C1 segment of cervical spinal cord (tissue), 14 donors: ENCODE data around the gene ZNF469.

Source experiments
- DNase-seq, 14 donors: peaks; one replicate each; lab custom pipeline; 2025; lab: John Stamatoyannopoulos, UW

The ZNF469 gene

DNA sequence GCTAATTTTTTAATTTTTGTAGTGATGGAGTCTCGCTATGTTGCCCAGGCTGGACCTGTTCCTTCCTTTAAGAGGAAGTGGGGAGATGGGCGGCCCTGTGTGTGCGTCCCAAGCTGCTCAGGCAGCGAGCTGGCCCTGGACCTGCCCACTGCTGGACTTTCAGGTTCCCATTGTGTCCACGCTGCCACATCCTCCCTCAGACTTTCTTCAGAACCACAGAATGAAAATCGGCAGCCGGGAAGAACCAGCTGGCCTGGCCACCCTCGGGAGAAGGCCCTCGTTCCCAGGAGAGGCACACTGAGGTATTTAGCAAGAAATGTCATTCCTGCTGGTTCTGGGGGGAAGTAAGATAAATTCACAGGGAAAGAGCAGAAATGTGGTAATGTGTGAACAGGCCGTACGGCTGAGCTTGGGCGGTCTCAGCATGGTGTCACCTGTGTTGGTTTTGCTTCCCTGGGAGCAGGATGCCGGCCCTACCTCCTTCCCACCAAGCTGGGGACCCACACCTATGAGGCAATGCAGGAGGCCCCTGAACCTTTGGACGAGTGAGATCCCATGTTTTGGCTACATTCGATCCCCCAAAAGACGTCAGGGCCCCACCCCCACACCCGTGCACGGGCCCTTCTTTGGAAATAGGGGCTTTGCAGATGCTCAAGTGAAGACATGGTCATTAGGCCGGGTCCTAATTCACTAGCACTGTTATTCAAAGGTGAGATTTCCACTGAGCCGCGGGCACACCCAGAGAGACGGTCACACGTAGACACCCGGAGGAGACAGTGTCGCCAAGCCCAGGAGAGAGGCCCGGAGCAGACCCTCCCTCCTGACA lies 35.9 kb upstream of the ZNF469 start:
- DNase-seq, result no peak

DNA sequence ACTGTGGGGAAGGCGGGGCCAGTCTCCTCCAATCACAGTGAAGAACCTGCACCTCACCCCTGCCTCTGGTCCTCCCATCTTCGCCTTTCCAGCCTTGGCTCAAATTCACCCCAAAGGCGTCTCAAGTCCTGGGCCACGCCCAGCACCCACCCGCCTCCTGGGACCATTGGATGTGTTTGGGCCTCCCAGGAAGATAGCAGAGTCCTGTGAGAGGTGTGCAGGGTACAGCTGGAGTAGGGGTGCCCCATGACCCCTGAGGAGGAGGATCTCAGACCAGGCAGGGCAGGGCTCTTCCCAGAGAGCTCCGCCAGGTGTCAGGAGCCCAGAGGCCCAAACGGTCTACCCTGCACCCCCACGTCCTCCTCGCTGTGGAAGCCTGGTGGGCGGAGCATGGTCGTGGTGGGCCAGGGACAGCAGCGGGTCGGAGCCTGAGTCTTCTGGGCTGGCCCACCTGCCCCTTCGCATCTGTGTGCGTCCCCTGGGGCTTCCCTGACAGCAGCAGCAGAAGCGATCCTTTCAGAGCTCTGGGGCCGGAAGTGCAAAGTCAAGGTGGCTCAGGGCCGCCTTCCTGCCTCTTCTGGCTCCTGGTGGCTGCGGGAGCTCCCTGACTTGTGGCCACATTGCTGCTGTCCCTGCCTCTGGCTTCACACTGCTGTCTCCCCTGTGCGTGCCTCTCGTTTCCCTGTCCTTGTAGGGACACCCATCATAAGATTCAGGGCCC lies 34.9 kb upstream of the ZNF469 start:
- DNase-seq, result no peak

GRCh38 chr16:88348377-88349152 lies 34.2 kb upstream of the ZNF469 start:
- DNase-seq, result no peak

DNA sequence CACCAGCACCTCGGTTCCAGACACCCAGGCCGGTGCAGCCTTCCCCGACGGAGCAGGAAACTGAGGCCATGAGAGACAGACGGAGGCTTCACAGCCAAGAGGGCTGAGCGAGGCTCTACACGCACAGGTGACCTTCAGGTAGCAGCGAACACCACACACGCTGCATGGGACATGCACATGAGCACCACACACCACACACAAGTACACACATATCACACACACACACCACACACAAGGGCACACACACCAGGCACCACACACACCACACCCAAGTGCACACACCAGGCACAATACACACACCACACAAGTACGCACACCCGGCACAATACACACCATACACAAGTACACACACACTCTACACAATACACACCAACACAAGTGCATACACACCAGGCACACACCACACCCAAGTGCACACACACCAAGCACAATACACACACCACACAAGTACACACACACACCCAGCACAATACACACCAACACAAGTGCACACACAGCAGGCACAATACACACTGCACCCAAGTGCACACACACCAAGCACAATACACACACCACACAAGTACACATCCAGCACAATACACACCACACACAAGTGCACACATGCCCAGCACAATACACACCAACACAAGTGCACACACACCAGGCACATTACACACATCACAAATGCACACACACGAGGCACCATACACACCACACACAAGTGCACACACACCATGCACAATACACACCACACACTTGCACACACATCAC lies 33.4 kb upstream of the ZNF469 start:
- no peak for DNase-seq

DNA sequence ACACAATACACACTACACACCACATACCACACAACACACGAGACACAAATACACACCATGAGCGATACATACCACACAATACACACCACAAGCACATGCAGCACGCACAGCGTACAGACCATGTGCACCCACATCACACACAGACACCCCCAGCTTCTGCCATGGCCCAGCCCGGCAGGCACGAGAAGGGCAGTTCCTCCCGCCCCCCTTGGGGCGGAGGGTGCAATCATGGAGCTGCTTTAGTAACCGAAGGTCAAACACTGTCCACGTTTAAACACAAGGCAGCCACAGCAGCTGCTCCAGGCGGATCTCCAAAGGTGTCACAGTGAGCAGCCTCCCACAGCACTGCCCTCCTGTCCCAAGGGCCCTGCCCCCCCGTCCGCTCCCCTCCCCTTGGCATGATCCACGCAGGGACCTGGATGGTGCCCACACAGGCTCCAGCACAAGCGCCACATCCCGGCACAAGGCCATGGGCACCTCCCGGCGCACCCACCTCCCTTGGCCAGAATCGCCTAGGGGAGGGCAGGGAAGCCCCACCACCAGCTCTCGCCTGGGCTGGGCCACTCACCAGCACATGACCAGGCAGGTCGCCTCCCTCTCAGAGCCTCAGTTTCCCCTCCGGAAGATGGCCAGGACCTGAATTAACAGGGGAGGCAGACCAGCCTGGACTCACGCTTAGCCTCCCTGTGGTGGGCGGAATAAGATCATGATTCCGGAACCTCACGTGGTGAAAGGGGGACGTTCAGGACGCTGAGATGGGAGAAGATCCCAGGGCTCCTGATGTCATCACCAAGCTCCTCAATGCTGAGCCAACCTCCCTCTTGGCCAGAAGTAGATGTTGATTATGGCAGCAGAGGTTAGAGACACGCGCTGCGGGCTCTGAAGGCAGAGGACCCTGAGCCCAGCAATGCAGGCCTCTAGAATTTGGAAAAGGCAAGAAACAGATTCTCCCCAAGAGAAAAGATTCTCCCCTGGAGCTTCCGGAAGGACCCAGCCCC lies 32.6 kb upstream of the ZNF469 start:
- DNase-seq, result no peak

DNA sequence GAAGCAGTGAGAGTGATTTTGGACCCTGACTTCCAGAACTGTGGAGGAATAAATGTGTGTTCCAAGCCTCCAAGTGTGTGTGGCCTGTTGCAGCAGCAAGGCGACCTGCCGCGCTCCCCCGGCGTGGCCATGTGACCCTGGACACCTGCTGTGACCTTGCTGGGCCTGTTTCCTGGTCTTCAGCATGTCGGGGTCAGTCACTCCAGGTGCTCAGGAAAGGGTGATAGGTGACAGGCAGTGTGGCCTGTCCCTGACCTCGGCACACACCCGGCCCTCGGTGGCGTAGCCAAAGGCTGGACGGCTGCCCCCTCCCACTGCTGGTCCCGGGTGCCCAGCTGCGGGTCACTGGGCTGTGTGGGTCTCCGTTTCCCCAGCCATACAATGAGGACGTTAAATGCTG lies 31.8 kb upstream of the ZNF469 start:
- no peak for DNase-seq

DNA sequence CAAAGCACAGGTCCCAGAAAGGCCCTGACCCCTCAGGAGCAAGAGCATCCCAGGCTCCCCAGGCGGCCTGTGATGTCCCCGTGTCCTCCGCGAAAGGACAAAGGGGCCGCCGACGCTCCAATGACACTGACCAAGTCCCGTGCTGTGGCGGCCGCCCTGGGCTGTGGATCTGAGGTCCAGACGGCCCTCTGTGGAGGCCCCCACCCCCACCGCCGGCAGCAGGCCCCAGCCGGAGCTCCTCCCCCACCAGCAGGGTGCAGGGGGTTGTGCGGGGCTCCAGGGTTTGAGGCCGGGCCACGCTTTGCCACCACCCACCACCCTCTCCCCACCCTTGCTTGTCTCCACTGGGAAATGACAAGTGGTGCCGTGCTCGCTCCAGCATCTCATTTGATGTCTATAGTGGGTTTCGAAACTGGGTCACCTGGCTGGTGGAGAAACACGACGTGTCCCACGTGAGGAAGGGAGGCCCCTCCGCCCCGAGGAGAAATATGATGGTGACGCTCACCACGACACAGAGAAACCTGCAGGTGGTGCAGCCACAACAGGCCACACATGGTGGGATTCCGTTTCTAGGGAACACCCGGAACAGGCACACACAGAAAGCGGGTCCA lies 31.2 kb upstream of the ZNF469 start:
- no peak for DNase-seq

- no peak for DNase-seq
Observed at GRCh38 chr16:88352261-88353200, 30.2 kb upstream of the ZNF469 start.

GRCh38 chr16:88353232-88353631 lies 29.5 kb upstream of the ZNF469 start:
- DNase-seq, result no peak

GRCh38 chr16:88353691-88354090 lies 29.1 kb upstream of the ZNF469 start:
- DNase-seq, result no peak

GRCh38 chr16:88354229-88355092 lies 28.3 kb upstream of the ZNF469 start:
- DNase-seq, result no peak

DNA sequence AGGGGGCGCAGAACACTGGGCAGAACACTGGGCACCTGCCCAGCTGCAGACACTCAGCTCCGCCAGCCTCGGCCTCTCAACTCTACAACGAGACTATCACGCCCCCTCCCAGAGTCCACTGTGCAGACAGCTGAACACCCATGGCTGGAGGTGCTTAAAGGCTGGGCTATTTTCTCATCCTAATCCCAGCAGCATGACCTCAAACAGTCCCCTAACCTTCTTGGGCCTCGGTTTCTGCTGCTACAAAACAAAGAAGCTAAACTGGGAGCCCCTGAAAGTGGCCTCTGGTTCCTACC lies 27.7 kb upstream of the ZNF469 start:
- no peak for DNase-seq

GRCh38 chr16:88355389-88356123 lies 27.2 kb upstream of the ZNF469 start:
- DNase-seq, result no peak

DNA sequence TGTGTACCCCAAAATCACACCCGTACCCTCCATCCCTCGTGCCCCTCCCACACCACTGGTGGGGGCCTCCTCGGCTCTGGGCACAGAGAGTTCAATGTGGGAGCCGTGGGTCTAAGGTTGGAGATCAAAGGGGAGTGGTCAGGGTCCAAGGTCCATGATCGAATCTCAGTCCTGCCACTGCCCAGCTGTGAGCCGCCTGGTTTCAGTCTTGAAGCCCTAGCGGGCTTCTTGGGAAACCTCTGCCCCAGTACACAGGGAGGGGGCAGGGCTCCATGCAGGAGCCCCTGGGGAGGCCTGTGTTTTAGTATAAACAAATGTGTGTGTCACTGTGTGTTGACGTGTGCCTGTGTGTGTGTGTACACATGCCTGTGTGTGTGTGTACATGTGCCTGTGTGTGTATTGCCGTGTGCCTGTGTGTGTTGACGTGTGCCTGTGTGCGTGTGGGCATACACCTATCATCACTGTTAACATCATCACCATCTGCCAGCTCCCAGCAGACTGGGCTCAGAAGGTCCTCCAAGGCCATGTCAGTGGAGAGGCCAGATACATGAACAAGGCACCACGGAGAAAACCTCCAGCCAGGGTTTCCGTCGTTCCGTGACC lies 26.5 kb upstream of the ZNF469 start:
- no peak for DNase-seq

DNA sequence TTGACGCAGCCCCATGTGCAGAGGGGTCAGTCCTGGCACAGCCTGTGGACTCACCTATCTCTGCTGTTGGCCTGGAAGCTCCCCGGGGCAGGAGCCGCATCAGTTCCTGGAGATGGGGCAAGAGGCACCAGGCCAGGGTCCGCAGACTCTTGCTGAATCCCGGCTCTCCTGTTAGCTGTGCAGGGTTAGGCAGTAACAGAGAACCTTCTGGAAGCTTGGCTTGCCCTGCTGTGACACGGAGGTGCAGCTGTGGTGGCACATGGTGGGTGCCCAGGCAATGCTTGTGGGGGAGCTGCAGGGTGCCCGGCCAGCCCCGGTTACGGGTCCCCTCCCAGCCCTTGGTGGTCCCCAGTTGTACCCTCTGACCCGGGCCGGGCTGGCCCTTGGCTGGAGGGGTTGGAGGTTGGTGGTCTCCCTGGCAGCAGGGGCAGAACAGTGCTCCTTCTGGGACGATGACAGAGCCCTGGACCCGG lies 26.0 kb upstream of the ZNF469 start:
- DNase-seq, result no peak

DNA sequence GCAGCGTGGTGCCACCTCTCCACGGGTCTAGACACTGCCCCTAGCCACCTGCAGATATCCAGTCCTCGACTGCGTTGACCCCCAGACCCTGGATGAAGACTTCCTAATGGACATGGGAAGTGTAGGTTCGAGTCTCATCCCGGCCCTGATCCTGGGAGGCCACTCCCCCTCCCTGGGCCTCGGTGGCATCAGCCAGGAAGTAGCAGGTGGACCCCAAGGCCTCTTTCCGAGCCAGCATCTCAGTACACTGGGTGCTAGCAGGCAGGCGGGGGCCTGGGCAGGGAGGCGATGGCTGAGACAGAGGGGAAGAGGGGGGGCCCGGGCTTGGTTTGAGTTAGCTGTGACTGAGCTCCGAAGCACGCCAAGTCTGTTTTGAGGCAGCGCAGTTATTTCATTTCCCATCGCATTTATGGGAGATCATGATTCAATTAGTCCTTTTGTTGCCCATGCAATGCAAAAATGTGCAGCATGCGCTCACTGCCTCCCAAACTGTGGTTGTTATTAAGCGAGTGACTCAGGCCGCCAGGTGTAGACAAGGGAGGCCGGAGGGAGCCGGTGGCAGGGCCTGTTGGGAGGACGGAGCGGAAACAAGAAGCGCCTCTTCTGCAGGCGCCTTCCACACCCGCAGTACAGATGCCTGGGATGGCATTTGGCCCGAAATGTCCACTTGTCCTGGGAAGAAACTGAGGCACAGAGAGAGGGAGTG lies 25.3 kb upstream of the ZNF469 start:
- no peak for DNase-seq
